HG02884 (cell line): ENCODE data around the gene AIDA.

Experiments used
- ATAC-seq: cut with Tn5 transposase; IDR thresholded peaks from one replicate; pipeline ENCODE4 v1.9.1; 2021; ENCODE audit warnings: mild to moderate bottlenecking, moderate library complexity; ENCODE audit not compliant: unreplicated experiment

Gene AIDA

GRCh38 chr1:222653178-222653827 lies 59.0 kb downstream of the AIDA start:
- ATAC-seq: peak; percentile 73

- no peak for ATAC-seq
Observed at GRCh38 chr1:222652676-222653075, 59.6 kb downstream of the AIDA start.

GRCh38 chr1:222644636-222644980 lies 67.7 kb downstream of the AIDA start:
- no peak for ATAC-seq

- ATAC-seq: peak; percentile 97
Observed at GRCh38 chr1:222643938-222644635, 68.2 kb downstream of the AIDA start.

- ATAC-seq: no peak
Observed at GRCh38 chr1:222643606-222643937, 68.7 kb downstream of the AIDA start.

GRCh38 chr1:222642468-222642867 lies 69.8 kb downstream of the AIDA start:
- ATAC-seq: no peak

GRCh38 chr1:222641269-222641948 lies 70.9 kb downstream of the AIDA start:
- no peak for ATAC-seq

- ATAC-seq: peak; percentile 84
Observed at GRCh38 chr1:222634180-222635013, 77.9 kb downstream of the AIDA start.

GRCh38 chr1:222632749-222633148 lies 79.5 kb downstream of the AIDA start:
- no peak for ATAC-seq

GRCh38 chr1:222631611-222632208 lies 80.6 kb downstream of the AIDA start:
- no peak for ATAC-seq

- ATAC-seq: no peak
Observed at GRCh38 chr1:222629921-222630535, 82.3 kb downstream of the AIDA start.

GRCh38 chr1:222627232-222627631 lies 85.1 kb downstream of the AIDA start:
- ATAC-seq: no peak

- ATAC-seq: no peak
Observed at GRCh38 chr1:222624214-222624613, 88.1 kb downstream of the AIDA start.

- ATAC-seq: no peak
Observed at GRCh38 chr1:222623458-222623857, 88.8 kb downstream of the AIDA start.

GRCh38 chr1:222622765-222623164 lies 89.5 kb downstream of the AIDA start:
- no peak for ATAC-seq

GRCh38 chr1:222620566-222620965 lies 91.7 kb downstream of the AIDA start:
- no peak for ATAC-seq

GRCh38 chr1:222618880-222619596 lies 93.3 kb downstream of the AIDA start:
- ATAC-seq: no peak
